ENCODE measurements around the gene FKBP7.
"Not testable (repeated sequence)": the region's sequence is repeated elsewhere in the genome, so short reads cannot be mapped to it uniquely, and the experiment has no call there.

Gene FKBP7, protein sequence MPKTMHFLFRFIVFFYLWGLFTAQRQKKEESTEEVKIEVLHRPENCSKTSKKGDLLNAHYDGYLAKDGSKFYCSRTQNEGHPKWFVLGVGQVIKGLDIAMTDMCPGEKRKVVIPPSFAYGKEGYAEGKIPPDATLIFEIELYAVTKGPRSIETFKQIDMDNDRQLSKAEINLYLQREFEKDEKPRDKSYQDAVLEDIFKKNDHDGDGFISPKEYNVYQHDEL

GRCh38 chr2:178478439-178479274 lies at the start of gene FKBP7:
TSS of gene FKBP7 (minus strand) at chr2:178478600. CDS start at chr2:178478499, 101 bp downstream.
- TF ChIP-seq POLR2A (IDR thresholded peaks at IDR 0.05; ENCODE audit: low read depth, low read length), result peak; percentile 65; the same call in 1 of the 2 replicates
- DNase-seq (ENCODE audit: insufficient read length, low spot score) (peak; percentile 52), FAIRE-seq (peak; percentile 71)

GRCh38 chr2:178527592-178527991 lies 49.2 kb upstream of the FKBP7 start:
- DNase-seq (ENCODE audit: insufficient read length, low spot score) (no peak), FAIRE-seq (no peak)
- no peak for TF ChIP-seq POLR2A (IDR thresholded peaks at IDR 0.05; ENCODE audit: low read depth, low read length)

- FAIRE-seq (no peak), DNase-seq (ENCODE audit: insufficient read length, low spot score) (no peak)
- TF ChIP-seq POLR2A (IDR thresholded peaks at IDR 0.05; ENCODE audit: low read depth, low read length), result no peak
These were observed 47.9 kb upstream of the FKBP7 start for GRCh38 chr2:178526256-178526655.

DNA sequence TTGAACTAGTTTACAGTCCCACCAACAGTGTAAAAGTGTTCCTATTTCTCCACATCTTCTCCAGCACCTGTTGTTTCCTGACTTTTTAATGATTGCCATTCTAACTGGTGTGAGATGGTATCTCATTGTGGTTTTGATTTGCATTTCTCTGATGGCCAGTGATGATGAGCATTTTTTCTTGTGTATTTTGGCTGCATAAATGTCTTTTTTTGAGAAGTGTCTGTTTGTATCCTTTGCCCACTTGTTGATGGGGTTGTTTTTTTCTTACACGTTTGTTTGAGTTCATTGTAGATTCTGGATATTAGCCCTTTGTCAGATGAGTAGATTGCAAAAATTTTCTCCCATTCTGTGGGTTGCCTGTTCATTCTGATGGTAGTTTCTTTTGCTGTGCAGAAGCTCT lies 47.1 kb upstream of the FKBP7 start:
- DNase-seq (ENCODE audit: insufficient read length, low spot score); FAIRE-seq: not testable (repeated sequence)

DNA sequence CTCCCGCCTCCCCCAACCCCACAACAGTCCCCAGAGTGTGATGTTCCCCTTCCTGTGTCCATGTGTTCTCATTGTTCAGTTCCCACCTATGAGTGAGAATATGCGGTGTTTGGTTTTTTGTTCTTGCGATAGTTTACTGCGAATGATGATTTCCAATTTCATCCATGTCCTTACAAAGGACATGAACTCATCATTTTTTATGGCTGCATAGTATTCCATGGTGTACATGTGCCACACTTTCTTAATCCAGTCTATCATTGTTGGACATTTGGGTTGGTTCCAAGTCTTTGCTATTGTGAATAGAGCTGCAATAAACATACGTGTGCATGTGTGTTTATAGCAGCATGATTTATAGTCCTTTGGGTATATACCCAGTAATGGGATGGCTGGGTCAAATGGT lies 46.6 kb upstream of the FKBP7 start:
- not testable (repeated sequence) for DNase-seq (ENCODE audit: insufficient read length, low spot score); FAIRE-seq

- DNase-seq (ENCODE audit: insufficient read length, low spot score), result no peak
- FAIRE-seq, result no peak
- no peak for TF ChIP-seq POLR2A (IDR thresholded peaks at IDR 0.05; ENCODE audit: low read depth, low read length)
These were observed 45.3 kb upstream of the FKBP7 start for GRCh38 chr2:178523596-178524134.

- peak; percentile 84 for TF ChIP-seq POLR2A (IDR thresholded peaks at IDR 0.05; ENCODE audit: low read depth, low read length)
- DNase-seq (ENCODE audit: insufficient read length, low spot score), result peak; percentile 70
- FAIRE-seq, result peak; percentile 84
These were observed 44.7 kb upstream of the FKBP7 start for GRCh38 chr2:178522950-178523595.

GRCh38 chr2:178521304-178522150 lies 43.1 kb upstream of the FKBP7 start:
- no peak for TF ChIP-seq POLR2A (IDR thresholded peaks at IDR 0.05; ENCODE audit: low read depth, low read length)
- FAIRE-seq (no peak), DNase-seq (ENCODE audit: insufficient read length, low spot score) (no peak)

DNA sequence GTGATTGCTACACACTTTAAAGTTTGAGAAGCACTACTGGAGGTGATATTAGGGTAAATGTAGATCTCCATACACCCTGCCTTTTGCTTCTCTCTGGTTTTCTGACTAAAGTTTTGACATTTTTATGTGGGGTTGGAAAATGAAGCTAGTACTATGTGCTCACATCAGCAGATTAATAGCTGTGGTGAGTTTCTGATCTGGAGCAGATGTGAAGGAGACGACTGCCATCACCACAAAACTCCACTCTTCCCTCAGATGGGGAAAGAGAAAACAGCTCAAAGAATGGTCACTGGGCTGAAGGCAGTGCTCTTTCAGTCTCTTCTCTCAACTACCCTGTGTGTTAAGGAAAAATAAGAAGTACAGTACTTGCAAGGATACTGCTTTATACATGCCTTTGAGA lies 39.1 kb upstream of the FKBP7 start:
- TF ChIP-seq POLR2A (IDR thresholded peaks at IDR 0.05; ENCODE audit: low read depth, low read length), result no peak
- DNase-seq (ENCODE audit: insufficient read length, low spot score) (no peak), FAIRE-seq (no peak)

DNA sequence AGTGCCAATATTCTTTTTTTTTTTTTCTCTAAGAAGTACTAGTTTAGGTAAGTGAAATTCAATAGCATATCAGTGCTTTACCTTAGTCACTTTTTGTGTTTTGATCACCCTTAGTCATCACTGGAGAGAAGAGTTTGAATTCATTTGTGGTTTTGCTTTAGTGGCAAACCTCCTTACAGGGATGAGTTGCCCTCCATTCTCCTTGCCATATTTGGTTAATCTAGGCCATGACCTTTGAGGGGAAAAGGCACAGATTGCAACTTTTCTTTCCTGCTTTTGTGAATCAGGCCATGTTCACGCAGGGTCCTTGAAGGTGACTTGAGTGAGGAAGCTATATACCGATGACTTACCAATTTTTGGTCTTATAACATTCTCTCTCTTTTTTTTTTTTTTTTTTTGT lies 36.3 kb upstream of the FKBP7 start:
- FAIRE-seq (peak; percentile 98), DNase-seq (ENCODE audit: insufficient read length, low spot score) (peak; percentile 37)
- TF ChIP-seq POLR2A (IDR thresholded peaks at IDR 0.05; ENCODE audit: low read depth, low read length), result no peak

- TF ChIP-seq POLR2A (IDR thresholded peaks at IDR 0.05; ENCODE audit: low read depth, low read length), result no peak
- peak; percentile 87 for FAIRE-seq
These were observed 35.5 kb upstream of the FKBP7 start for GRCh38 chr2:178513876-178514275.

GRCh38 chr2:178512484-178512883 lies 34.1 kb upstream of the FKBP7 start:
- TF ChIP-seq POLR2A (IDR thresholded peaks at IDR 0.05; ENCODE audit: low read depth, low read length), result no peak
- peak; percentile 91 for FAIRE-seq
- DNase-seq (ENCODE audit: insufficient read length, low spot score), result peak; percentile 19

More at GRCh38 chr2:178513876-178514275, 35.5 kb upstream of the FKBP7 start:
- DNase-seq (ENCODE audit: insufficient read length, low spot score), result peak; percentile 7

GRCh38 chr2:178510384-178510783 lies 32.0 kb upstream of the FKBP7 start:
- no peak for DNase-seq (ENCODE audit: insufficient read length, low spot score)
- FAIRE-seq, result no peak
- TF ChIP-seq POLR2A (IDR thresholded peaks at IDR 0.05; ENCODE audit: low read depth, low read length), result no peak

Data from H54 (cell line).